A549 treated with Hydrocortisone at 1 μM for 4 hours (cell line): ENCODE results near the gene TMEM106A. TPM values are rescaled to one million over a fixed set of nuclear protein-coding genes. Genes with fewer than 3 reads are reported as not detected.

Experiments used
- total RNA-seq: library from RNA; stranded (reverse); fragments of 200-300 nt; extraction: Qiagen RNA extraction; gene quantifications from 5 replicates; pipeline ENCODE4 v1.2.3, GENCODE V29; 2022

The TMEM106A gene
- total RNA-seq, result 0.76 to 1.5 TPM (median 1.1 TPM) in 5 replicates

DNA sequence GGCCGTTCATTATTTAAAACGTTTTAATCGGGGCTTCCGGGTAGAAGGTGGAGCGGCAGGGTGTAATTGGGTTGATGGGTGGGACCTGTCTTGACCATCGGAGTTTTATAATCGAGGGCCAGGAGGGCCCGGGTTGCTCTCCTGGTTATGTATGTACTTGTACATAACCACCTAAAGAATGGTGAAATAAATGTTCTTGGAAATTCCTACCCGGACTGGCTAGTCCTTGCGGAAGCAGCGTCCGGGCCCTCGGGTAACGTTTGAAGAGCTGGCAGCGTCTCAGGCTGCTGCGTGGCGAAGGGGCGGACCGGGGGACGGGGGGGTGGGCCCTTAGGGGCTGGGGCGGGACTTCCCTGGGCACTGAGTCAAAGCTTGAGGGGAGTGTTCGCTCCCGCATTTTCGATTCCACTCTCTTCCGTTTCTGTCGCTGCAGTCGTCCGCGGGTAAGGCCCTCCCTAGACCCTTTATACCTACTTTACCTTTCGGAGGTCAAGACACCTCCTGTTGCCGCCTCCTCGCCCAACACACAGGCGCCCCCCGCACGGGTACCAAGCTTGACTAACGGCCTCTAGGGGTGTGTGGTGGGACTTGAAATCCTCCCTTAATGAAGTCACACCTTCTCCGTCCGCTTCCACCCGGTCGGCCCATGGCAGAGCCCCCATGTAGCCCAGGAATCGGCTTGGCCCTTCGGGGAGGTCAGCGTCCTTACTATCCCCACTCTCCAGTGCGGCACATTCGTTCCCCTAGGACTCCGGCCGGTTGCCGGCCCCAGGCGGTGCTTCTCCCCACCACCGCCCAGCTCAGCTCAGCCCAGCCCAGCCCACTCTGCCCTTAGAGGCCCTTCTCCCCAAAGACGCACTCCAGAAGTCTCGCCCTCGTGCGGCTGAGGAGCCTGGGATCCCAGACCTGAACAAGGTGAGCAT, at the start of gene TMEM106A:
Gene TMEM106A (plus strand): TSS at position 396 of the 923 bp plus-strand sequence. CDS start 1,167 bp downstream, outside the sequence.

DNA sequence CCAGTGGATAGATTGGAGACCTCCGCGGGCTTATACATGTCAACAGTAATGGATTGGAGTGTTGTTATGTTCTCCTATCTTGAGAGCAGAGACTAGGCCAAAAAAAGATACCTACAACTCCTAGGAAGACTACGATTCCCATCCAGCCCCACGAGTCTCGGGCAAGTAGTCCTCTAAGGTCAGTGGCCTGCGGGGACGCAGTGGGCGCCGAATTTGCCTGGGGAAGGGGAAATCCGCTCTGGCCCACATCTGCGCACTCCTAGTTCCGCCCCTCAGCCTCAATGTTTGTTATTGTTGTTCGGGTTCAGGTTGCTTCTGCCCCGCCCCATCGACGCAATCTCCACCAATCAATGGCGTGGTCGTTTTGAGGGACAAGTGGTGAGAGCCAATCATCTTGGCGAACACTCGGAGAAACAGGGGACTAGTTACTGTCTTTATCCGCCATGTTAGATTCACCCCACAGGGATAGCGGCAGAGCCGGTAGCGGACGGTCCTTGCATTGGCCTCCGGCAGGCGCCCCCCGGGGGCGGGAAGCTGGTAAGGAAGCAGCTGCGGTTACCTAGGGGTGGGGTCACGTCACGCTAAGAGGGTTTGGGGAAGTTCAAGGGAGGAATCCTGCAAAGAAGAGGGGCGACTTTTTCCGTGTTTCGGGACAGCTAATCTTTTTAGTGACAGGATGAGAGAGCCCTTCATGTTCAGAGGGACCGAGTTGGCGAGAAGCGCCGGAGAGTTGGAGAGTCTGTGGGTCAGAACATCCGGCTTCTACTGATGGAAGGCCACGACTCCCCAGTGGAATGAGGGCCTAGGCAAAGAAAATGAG, 40.7 kb upstream of the TMEM106A start, which contains the start of gene NBR1:
Gene NBR1 (plus strand): TSS at position 449 of the 820 bp plus-strand sequence. CDS start 4,586 bp downstream, outside the sequence.

GRCh38 chr17:43228020-43228782, 16.5 kb downstream of the TMEM106A start, which contains the start of gene CCDC200:
Gene CCDC200, minus strand, starts transcription at chr17:43228623. Its CDS starts 69 bp downstream, at chr17:43228554.

GRCh38 chr17:43233877-43234276, 22.2 kb downstream of the TMEM106A start, which contains the start of gene RNU2-1:
Gene RNU2-1, minus strand, starts transcription at chr17:43233977.

Other genes starting within 250 kb of the TMEM106A start
- 52.7 to 63.5 TPM (median 56.9 TPM) in 5 replicates for gene AARSD1, start 247.4 kb upstream of the TMEM106A start, total RNA-seq
- gene PTGES3L, start 231.8 kb upstream of the TMEM106A start, total RNA-seq, result 0.95 to 1.4 TPM (median 1.1 TPM) in 5 replicates
- 19.7 to 22.3 TPM (median 21.1 TPM) in 5 replicates for gene RUNDC1, start 231.3 kb upstream of the TMEM106A start, total RNA-seq
- gene RPL27, start 213.5 kb upstream of the TMEM106A start, total RNA-seq, result 2,950 to 3,217 TPM (median 3,086 TPM) in 5 replicates
- gene IFI35, start 205.1 kb upstream of the TMEM106A start, total RNA-seq, result 15.8 to 21.1 TPM (median 18.4 TPM) in 5 replicates
- 230 to 245 TPM (median 244 TPM) in 5 replicates for gene VAT1, start 189.5 kb upstream of the TMEM106A start, total RNA-seq
- gene RND2, start 186.6 kb upstream of the TMEM106A start, total RNA-seq, result 0.07 to 0.22 TPM (median 0.15 TPM) in 5 replicates
- gene BRCA1, start 86.5 kb upstream of the TMEM106A start, total RNA-seq, result 22.1 to 36.5 TPM (median 24.7 TPM) in 5 replicates
- gene NBR1, start 40.7 kb upstream of the TMEM106A start, total RNA-seq, result 30.9 to 51.4 TPM (median 39.8 TPM) in 5 replicates
- 0.12 TPM in 1 of 5 replicates, not detected in the others for gene CCDC200, start 16.7 kb downstream of the TMEM106A start, total RNA-seq
- gene RNU2-1, start 22.1 kb downstream of the TMEM106A start, total RNA-seq, result not detected in 5 replicates
- gene ARL4D, start 187.1 kb downstream of the TMEM106A start, total RNA-seq, result 17.8 to 28.1 TPM (median 25.4 TPM) in 5 replicates